Right atrium auricular region (tissue), 2 donors: Measurements from ENCODE around the gene NOP14. TPM values are rescaled to one million over a fixed set of nuclear protein-coding genes. Genes with fewer than 3 reads are reported as not detected.

Experiments used
- DNase-seq: peaks from one replicate; pipeline ENCODE4 v3.0.0-alpha.2; 2019; ENCODE audit warnings: low spot score
- H3K27ac ChIP-seq, 2 donors: fragments of 200-600 bp; sonication (generic); 1 replicate in 1 of 2; 2 replicates in 1 of 2; pipeline ENCODE4 v1.5.1; 2016 to 2019
- H3K27me3 ChIP-seq, 2 donors: fragments of 200-600 bp; sonication (generic); one replicate each; pipeline versions ENCODE4 v1.5.1 to v1.6.0; 2017 to 2019
- H3K36me3 ChIP-seq: fragments of 200-600 bp; sonication (generic); one replicate; pipeline ENCODE4 v1.5.1; 2016
- H3K4me1 ChIP-seq, 2 donors: fragments of 200-600 bp; sonication (generic); one replicate each; pipeline versions ENCODE4 v1.5.1 to v1.6.0; 2017 to 2019
- H3K4me3 ChIP-seq, 2 donors: fragments of 200-600 bp; sonication (generic); 1 replicate in 1 of 2; 2 replicates in 1 of 2; pipeline ENCODE4 v1.5.1; 2017 to 2019; ENCODE audit warnings: mild to moderate bottlenecking in 1 of 2, moderate library complexity in 1 of 2
- H3K9me3 ChIP-seq, 2 donors: fragments of 200-600 bp; sonication (generic); one replicate each; pipeline ENCODE4 v1.5.1; 2019
- CTCF ChIP-seq, 2 donors: fragments of 200-600 bp; sonication (generic); IDR thresholded peaks; one replicate each; pipeline ENCODE4 v1.5.1; 2019; ENCODE audit warnings: antibody characterized with exemption in 2 of 2
- total RNA-seq, 2 donors: library from RNA; depleted of rRNA; stranded (reverse); fragments of >200 nt; gene quantifications; one replicate each; pipeline ENCODE4 v1.1.0, GENCODE V29; 2016

Gene NOP14
- total RNA-seq, 2 donors from 2014 or later: 12.2 to 14.2 TPM

- Histone ChIP-seq H3K4me1 (peaks cover 3 to 46% of the 10 kb centered on the region in 2 donors), H3K27me3 (no peaks in the 10 kb centered on the region), H3K36me3 (peaks cover 56% of the 10 kb centered on the region), H3K9me3 (no peaks in the 10 kb centered on the region), H3K4me3 (no peak overlapping the region), H3K27ac (peak overlapping the region; percentile 57 to 63)
- no peak for DNase-seq
- TF ChIP-seq CTCF (IDR thresholded peaks at IDR 0.05): no peak
Measured at GRCh38 chr4:2930758-2931511, 32.3 kb downstream of the NOP14 start.

- no peak for TF ChIP-seq CTCF (IDR thresholded peaks at IDR 0.05)
- no peak overlapping the region for H3K4me3 ChIP-seq
- DNase-seq: no peak
- peaks cover 0 to 40% of the 10 kb centered on the region in 2 donors for H3K4me1 ChIP-seq
- peaks cover 61% of the 10 kb centered on the region for H3K36me3 ChIP-seq
- no peak overlapping the region for H3K27ac ChIP-seq
- no peaks in the 10 kb centered on the region for H3K9me3 ChIP-seq
- H3K27me3 ChIP-seq: no peaks in the 10 kb centered on the region
Measured at GRCh38 chr4:2930135-2930757, 33.0 kb downstream of the NOP14 start.

- Histone ChIP-seq H3K4me3 (no peak overlapping the region), H3K9me3 (no peaks in the 10 kb centered on the region), H3K27me3 (no peaks in the 10 kb centered on the region), H3K4me1 (peaks cover 0 to 37% of the 10 kb centered on the region in 2 donors), H3K27ac (no peak overlapping the region), H3K36me3 (peaks cover 68% of the 10 kb centered on the region)
- no peak for TF ChIP-seq CTCF (IDR thresholded peaks at IDR 0.05)
- no peak for DNase-seq
Measured at GRCh38 chr4:2929469-2929868, 33.7 kb downstream of the NOP14 start.

- H3K36me3 ChIP-seq: peaks cover 78% of the 10 kb centered on the region
- no peaks in the 10 kb centered on the region for H3K27me3 ChIP-seq
- H3K9me3 ChIP-seq: no peaks in the 10 kb centered on the region
- H3K4me3 ChIP-seq: no peak overlapping the region
- H3K4me1 ChIP-seq: peaks cover 0 to 31% of the 10 kb centered on the region in 2 donors
- no peak for DNase-seq
- TF ChIP-seq CTCF (IDR thresholded peaks at IDR 0.05): no peak
- no peak overlapping the region for H3K27ac ChIP-seq
Measured at GRCh38 chr4:2928242-2929176, 34.7 kb downstream of the NOP14 start.

GRCh38 chr4:2927696-2928075 lies 35.5 kb downstream of the NOP14 start:
- Histone ChIP-seq H3K4me1 (peaks cover 0 to 30% of the 10 kb centered on the region in 2 donors), H3K4me3 (no peak overlapping the region), H3K9me3 (no peaks in the 10 kb centered on the region), H3K36me3 (peaks cover 81% of the 10 kb centered on the region), H3K27me3 (no peaks in the 10 kb centered on the region), H3K27ac (no peak overlapping the region)
- no peak for TF ChIP-seq CTCF (IDR thresholded peaks at IDR 0.05)
- no peak for DNase-seq
